ENCODE data around the gene ATP9B. TPM values are rescaled to one million over a fixed set of nuclear protein-coding genes. Genes with fewer than 3 reads are reported as not detected.

Gene ATP9B
- polyA plus RNA-seq, 1 of the 3 experiments (the other 2 are of a cell fraction), result 11.2 TPM

DNA sequence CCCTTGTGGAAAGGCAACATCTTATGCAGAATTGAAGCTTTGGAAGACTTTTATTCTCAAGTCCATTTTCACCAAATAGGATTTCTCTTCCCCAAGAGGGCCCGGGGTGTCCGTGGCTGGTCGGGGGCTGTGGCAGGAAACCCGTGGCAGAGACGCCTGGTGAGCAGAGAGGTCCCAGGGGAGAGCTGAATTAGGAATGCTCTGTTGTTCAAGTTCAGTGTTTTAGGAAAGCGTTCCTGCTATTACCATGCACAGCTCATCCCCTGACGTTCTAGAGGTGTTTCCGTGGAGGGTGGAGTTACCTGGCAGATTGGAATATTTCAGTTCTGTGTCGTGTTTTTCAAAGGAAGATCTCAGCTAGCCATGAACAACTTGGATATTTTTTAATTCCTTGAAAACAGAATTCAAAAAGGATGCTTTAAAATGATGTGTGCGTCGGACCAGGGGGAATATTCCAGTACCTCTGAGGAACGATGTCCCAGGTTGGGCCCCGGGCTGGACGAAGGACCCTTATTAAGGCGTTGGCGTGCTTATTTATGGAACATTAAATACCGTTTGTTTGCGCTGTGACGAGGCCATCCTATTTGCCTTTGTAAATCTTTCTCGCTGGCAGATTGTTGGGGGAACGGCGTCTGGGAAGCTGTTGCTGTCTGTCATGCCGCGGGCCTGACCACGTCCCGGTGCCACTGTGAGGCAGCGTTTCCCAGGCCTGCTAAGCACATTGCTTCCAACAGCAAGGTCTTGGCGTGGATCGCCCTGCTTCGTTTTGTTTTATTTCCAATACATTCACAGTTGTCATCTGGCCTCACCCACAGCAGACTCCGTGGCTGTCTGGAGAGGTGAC lies 334.8 kb downstream of the ATP9B start:
- Histone ChIP-seq H3K27me3 (ENCODE audit: insufficient read depth) (peaks cover 86% of the 10 kb centered on the region), H3K4me2 (no peak overlapping the region), H3K9ac (no peak overlapping the region), H3K9me2 (no peaks in the 10 kb centered on the region), H3K27ac (ENCODE audit: low read depth in 2 of 2, low read length in 1 of 2) (no peak overlapping the region), H3K36me3 (replicated peaks in 1 of 2; ENCODE audit: control insufficient read depth in 1 of 2, insufficient read depth in 2 of 2, low read length in 1 of 2) (no peaks in the 10 kb centered on the region), H3K9me3 (no peaks in the 10 kb centered on the region), H2AFZ (ENCODE audit: low read depth) (no peak overlapping the region), H3K79me2 (ENCODE audit: insufficient read depth) (no peaks in the 10 kb centered on the region), H3K4me1 (ENCODE audit: control insufficient read depth in 1 of 2, insufficient read depth in 2 of 2, low read depth in 1 of 2, low read length in 1 of 2) (no peaks in the 10 kb centered on the region), H3K4me3 (ENCODE audit: low read depth in 2 of 2, low read length in 1 of 2) (no peak overlapping the region), H3F3A (replicated peaks; ENCODE audit: insufficient read depth) (no peaks in the 10 kb centered on the region), H4K20me1 (ENCODE audit: insufficient read depth) (peaks cover 7% of the 10 kb centered on the region; the same call in 1 of the 2 replicates)
- CTCF ChIA-PET, result interaction anchor here (1.5 kb wide), 1 partner anchor 24 kb away, joined by 4 read pairs; no protein-coding TSS in a partner anchor
- TF ChIP-seq, protein P1, sequence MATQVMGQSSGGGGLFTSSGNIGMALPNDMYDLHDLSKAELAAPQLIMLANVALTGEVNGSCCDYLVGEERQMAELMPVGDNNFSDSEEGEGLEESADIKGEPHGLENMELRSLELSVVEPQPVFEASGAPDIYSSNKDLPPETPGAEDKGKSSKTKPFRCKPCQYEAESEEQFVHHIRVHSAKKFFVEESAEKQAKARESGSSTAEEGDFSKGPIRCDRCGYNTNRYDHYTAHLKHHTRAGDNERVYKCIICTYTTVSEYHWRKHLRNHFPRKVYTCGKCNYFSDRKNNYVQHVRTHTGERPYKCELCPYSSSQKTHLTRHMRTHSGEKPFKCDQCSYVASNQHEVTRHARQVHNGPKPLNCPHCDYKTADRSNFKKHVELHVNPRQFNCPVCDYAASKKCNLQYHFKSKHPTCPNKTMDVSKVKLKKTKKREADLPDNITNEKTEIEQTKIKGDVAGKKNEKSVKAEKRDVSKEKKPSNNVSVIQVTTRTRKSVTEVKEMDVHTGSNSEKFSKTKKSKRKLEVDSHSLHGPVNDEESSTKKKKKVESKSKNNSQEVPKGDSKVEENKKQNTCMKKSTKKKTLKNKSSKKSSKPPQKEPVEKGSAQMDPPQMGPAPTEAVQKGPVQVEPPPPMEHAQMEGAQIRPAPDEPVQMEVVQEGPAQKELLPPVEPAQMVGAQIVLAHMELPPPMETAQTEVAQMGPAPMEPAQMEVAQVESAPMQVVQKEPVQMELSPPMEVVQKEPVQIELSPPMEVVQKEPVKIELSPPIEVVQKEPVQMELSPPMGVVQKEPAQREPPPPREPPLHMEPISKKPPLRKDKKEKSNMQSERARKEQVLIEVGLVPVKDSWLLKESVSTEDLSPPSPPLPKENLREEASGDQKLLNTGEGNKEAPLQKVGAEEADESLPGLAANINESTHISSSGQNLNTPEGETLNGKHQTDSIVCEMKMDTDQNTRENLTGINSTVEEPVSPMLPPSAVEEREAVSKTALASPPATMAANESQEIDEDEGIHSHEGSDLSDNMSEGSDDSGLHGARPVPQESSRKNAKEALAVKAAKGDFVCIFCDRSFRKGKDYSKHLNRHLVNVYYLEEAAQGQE (IDR thresholded peaks at IDR 0.05; ENCODE audit: low read depth, low read length), result no peak
- TF ChIP-seq EZH2phosphoT487 (IDR thresholded peaks at IDR 0.05; ENCODE audit: borderline replicate concordance, low read depth) (no peak), TAF1 (IDR thresholded peaks at IDR 0.05; ENCODE audit: borderline replicate concordance, low read depth, low read length) (no peak), TEAD4 (IDR thresholded peaks at IDR 0.05; ENCODE audit: borderline replicate concordance, insufficient read depth) (no peak), FOSL2 (IDR thresholded peaks at IDR 0.05; ENCODE audit: borderline replicate concordance, low read depth) (no peak), NRF1 (IDR thresholded peaks at IDR 0.05; ENCODE audit: low read depth, low read length) (no peak), GATA2 (CRISPR knock-in tag; IDR thresholded peaks at IDR 0.05) (no peak), GABPA (IDR thresholded peaks at IDR 0.05; ENCODE audit: low read depth) (no peak)
- 9% methylated on average over 27 of the region's 31 CpGs for WGBS (ENCODE audit: low lambda C conversion rate)
- no peak for DNase-seq
- POLR2A ChIA-PET, result no interaction called here

DNA sequence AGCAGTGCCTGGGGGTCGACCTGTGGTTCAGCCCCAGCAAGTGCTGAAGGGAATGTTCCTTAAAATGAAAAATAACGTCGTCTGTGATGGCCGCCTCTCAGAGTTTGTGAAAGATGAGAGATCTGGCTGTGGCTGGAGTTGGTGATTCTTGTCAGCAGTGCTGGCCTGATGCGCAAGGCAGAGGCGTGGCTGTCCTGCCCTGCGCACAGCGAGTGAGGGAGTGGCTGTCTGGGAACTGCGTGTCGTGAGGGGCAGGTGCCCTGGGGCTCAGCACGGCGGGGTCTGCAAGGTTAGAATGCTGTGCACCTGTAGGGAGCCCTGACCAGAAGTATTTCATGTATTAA lies 335.3 kb downstream of the ATP9B start:
- ChIA-PET CTCF (interaction anchor here (1.2 kb wide), 1 partner anchor 8 kb away, joined by 3 read pairs; no protein-coding TSS in a partner anchor), POLR2A (no interaction called here)
- Histone ChIP-seq H3K9me2 (no peaks in the 10 kb centered on the region), H3K4me3 (ENCODE audit: low read depth in 2 of 2, low read length in 1 of 2) (no peak overlapping the region), H3K27ac (ENCODE audit: low read depth in 2 of 2, low read length in 1 of 2) (no peak overlapping the region), H3K9ac (no peak overlapping the region), H3K79me2 (ENCODE audit: insufficient read depth) (no peaks in the 10 kb centered on the region), H3K36me3 (replicated peaks in 1 of 2; ENCODE audit: control insufficient read depth in 1 of 2, insufficient read depth in 2 of 2, low read length in 1 of 2) (no peaks in the 10 kb centered on the region), H3K4me2 (no peak overlapping the region), H2AFZ (ENCODE audit: low read depth) (no peak overlapping the region), H3F3A (replicated peaks; ENCODE audit: insufficient read depth) (no peaks in the 10 kb centered on the region), H4K20me1 (ENCODE audit: insufficient read depth) (peaks cover 7% of the 10 kb centered on the region; the same call in 1 of the 2 replicates), H3K4me1 (ENCODE audit: control insufficient read depth in 1 of 2, insufficient read depth in 2 of 2, low read depth in 1 of 2, low read length in 1 of 2) (no peaks in the 10 kb centered on the region), H3K9me3 (no peaks in the 10 kb centered on the region), H3K27me3 (ENCODE audit: insufficient read depth) (peaks cover 85% of the 10 kb centered on the region)
- DNase-seq, result no peak
- no peak for TF ChIP-seq EZH2phosphoT487 (IDR thresholded peaks at IDR 0.05; ENCODE audit: borderline replicate concordance, low read depth)
- peak; percentile 22; the same call in 1 of the 2 replicates for TF ChIP-seq NRF1 (IDR thresholded peaks at IDR 0.05; ENCODE audit: low read depth, low read length)
- WGBS (ENCODE audit: low lambda C conversion rate), result 41% methylated on average over 9 of the region's 12 CpGs
